ENCODE results near the gene IL31RA. TPM values are rescaled to one million over a fixed set of nuclear protein-coding genes. Genes with fewer than 3 reads are reported as not detected.
"Not testable (repeated sequence)": the region's sequence is repeated elsewhere in the genome, so short reads cannot be mapped to it uniquely, and the experiment has no call there.

The IL31RA gene
- total RNA-seq: 1 to 10 TPM in 1 of 5 experiments, under 1 TPM in 1, not detected in 3; 0.39 to 1.5 TPM
- not detected for polyA plus RNA-seq
- total RNA-seq: not detected

DNA sequence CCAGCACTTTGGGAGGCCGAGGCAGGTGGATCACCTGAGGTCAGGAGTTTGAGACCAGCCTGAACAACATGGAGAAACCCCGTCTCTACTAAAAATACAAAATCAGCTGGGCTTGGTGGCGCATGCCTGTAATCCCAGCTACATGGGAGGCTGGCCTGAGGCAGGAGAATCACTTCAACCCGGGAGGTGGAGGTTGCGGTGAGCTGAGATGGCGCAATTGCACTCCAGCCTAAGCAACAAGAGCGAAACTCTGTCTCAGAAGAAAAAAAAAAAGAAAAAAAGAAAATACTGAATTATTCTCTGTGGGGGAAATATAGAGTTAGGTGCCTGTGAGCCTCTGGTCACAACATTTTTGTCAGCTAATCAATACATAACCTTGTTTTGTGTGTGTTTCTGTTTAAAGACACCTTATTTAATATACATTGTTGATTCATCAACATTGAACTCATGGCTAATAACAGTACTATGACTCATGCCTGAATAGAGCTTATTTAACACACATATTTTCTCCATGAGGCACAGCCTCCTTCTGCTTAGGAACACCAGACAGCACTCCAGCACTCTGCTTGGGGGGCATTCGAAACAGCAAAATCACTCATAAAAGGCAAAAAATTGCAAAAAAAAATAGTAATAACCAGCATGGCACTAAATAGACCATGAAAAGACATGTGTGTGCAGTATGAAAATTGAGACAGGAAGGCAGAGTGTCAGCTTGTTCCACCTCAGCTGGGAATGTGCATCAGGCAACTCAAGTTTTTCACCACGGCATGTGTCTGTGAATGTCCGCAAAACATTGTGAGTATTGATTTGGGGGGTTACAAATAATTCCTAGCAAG lies at the start of gene IL31RA:
IL31RA (plus strand) TSS at position 519 of the 836 bp plus-strand sequence; CDS start at position 733, 214 bp downstream.
- no peak within 1 kb of the TSS for H3K4me3 Mint-ChIP-seq
- peaks cover 0 to 5% (median 0%) of the 10 kb centered on the region in 5 donors for H3K36me3 Mint-ChIP-seq
- DNase-seq: no peak
- peaks cover 0 to 5% (median 0%) of the 10 kb centered on the region in 11 donors for H3K9me3 Mint-ChIP-seq
- no peak within 1 kb of the TSS for H3K27ac ChIP-seq (ENCODE audit: low read depth, low read length)
- H3K27me3 ChIP-seq (ENCODE audit: control insufficient read depth in 2 of 2, insufficient read depth in 2 of 2, low read length in 2 of 2): no peaks in the 10 kb centered on the region
- POLR2A ChIA-PET: interaction anchor here (0.6 kb wide), 1 partner anchor 676 kb away, joined by 3 read pairs; no protein-coding TSS in a partner anchor
- peaks cover 9 to 53% (median 11%) of the 10 kb centered on the region in 7 donors for H3K4me1 Mint-ChIP-seq
- intact Hi-C loops (cut with micrococcal nuclease): no loop called here
- CTCF ChIA-PET: no interaction called here
- no peak within 1 kb of the TSS for H3K27ac Mint-ChIP-seq
- H3K4me1 ChIP-seq (ENCODE audit: control insufficient read depth in 2 of 2, insufficient read depth in 2 of 2, low read length in 2 of 2): peaks cover 4 to 8% of the 10 kb centered on the region in 2 donors
- no peak within 1 kb of the TSS for H3K4me3 ChIP-seq (ENCODE audit: low read length)
- no peaks in the 10 kb centered on the region for H3K36me3 ChIP-seq (ENCODE audit: control insufficient read depth in 2 of 3, insufficient read depth in 3 of 3, low read length in 3 of 3)
- H3K9me3 ChIP-seq (ENCODE audit: control insufficient read depth in 2 of 3, low read length in 3 of 3): no peaks in the 10 kb centered on the region
- peaks cover 0 to 5% (median 4%) of the 10 kb centered on the region in 5 donors for H3K27me3 Mint-ChIP-seq
- ATAC-seq: peak; percentile 56

- POLR2A ChIA-PET; H3K4me1 ChIP-seq (ENCODE audit: control insufficient read depth in 2 of 2, insufficient read depth in 2 of 2, low read length in 2 of 2); H3K4me3 ChIP-seq (ENCODE audit: low read length); H3K9me3 ChIP-seq (ENCODE audit: control insufficient read depth in 2 of 3, low read length in 3 of 3); intact Hi-C loops (cut with micrococcal nuclease); H3K27ac ChIP-seq (ENCODE audit: low read depth, low read length); H3K27ac Mint-ChIP-seq; H3K4me1 Mint-ChIP-seq; CTCF ChIA-PET; ATAC-seq; H3K36me3 ChIP-seq (ENCODE audit: control insufficient read depth in 2 of 3, insufficient read depth in 3 of 3, low read length in 3 of 3); H3K4me3 Mint-ChIP-seq; H3K27me3 ChIP-seq (ENCODE audit: control insufficient read depth in 2 of 2, insufficient read depth in 2 of 2, low read length in 2 of 2); DNase-seq: not testable (repeated sequence)
- Mint-ChIP-seq H3K9me3 (peaks cover 0 to 33% (median 8%) of the 10 kb centered on the region in 11 donors), H3K36me3 (peaks cover 0 to 25% (median 6%) of the 10 kb centered on the region in 5 donors), H3K27me3 (peaks cover 4 to 29% (median 7%) of the 10 kb centered on the region in 5 donors)
Observed at GRCh38 chr5:55808814-55809213, 42.3 kb upstream of the IL31RA start.

- H3K27me3 ChIP-seq (ENCODE audit: control insufficient read depth in 2 of 2, insufficient read depth in 2 of 2, low read length in 2 of 2); H3K36me3 Mint-ChIP-seq; H3K4me3 Mint-ChIP-seq; H3K4me3 ChIP-seq (ENCODE audit: low read length); ATAC-seq; H3K27ac Mint-ChIP-seq; H3K36me3 ChIP-seq (ENCODE audit: control insufficient read depth in 2 of 3, insufficient read depth in 3 of 3, low read length in 3 of 3); CTCF ChIA-PET; DNase-seq; H3K4me1 ChIP-seq (ENCODE audit: control insufficient read depth in 2 of 2, insufficient read depth in 2 of 2, low read length in 2 of 2); intact Hi-C loops (cut with micrococcal nuclease); H3K9me3 Mint-ChIP-seq; H3K27ac ChIP-seq (ENCODE audit: low read depth, low read length); POLR2A ChIA-PET; H3K4me1 Mint-ChIP-seq; H3K9me3 ChIP-seq (ENCODE audit: control insufficient read depth in 2 of 3, low read length in 3 of 3): not testable (repeated sequence)
- peaks cover 13 to 38% (median 15%) of the 10 kb centered on the region in 5 donors for H3K27me3 Mint-ChIP-seq
Observed at GRCh38 chr5:55815939-55816338, 35.2 kb upstream of the IL31RA start.

GRCh38 chr5:55816342-55816741 lies 34.8 kb upstream of the IL31RA start:
- H3K27ac ChIP-seq (ENCODE audit: low read depth, low read length): no peak overlapping the region
- ChIA-PET POLR2A (no interaction called here), CTCF (no interaction called here)
- H3K4me3 ChIP-seq (ENCODE audit: low read length): no peak overlapping the region
- peaks cover 0 to 2% (median 0%) of the 10 kb centered on the region in 5 donors for H3K36me3 Mint-ChIP-seq
- H3K27me3 ChIP-seq (ENCODE audit: control insufficient read depth in 2 of 2, insufficient read depth in 2 of 2, low read length in 2 of 2): peaks cover 0 to 2% of the 10 kb centered on the region in 2 donors
- DNase-seq (no peak), ATAC-seq (no peak)
- no peaks in the 10 kb centered on the region for H3K9me3 Mint-ChIP-seq
- H3K36me3 ChIP-seq (ENCODE audit: control insufficient read depth in 2 of 3, insufficient read depth in 3 of 3, low read length in 3 of 3): no peaks in the 10 kb centered on the region
- H3K27ac Mint-ChIP-seq: no peak overlapping the region
- H3K4me1 Mint-ChIP-seq: peaks cover 0 to 5% (median 2%) of the 10 kb centered on the region in 7 donors
- intact Hi-C loops (cut with micrococcal nuclease): no loop called here
- no peak overlapping the region for H3K4me3 Mint-ChIP-seq
- H3K4me1 ChIP-seq (ENCODE audit: control insufficient read depth in 2 of 2, insufficient read depth in 2 of 2, low read length in 2 of 2): no peaks in the 10 kb centered on the region
- peaks cover 17 to 42% (median 19%) of the 10 kb centered on the region in 5 donors for H3K27me3 Mint-ChIP-seq
- H3K9me3 ChIP-seq (ENCODE audit: control insufficient read depth in 2 of 3, low read length in 3 of 3): no peaks in the 10 kb centered on the region

DNA sequence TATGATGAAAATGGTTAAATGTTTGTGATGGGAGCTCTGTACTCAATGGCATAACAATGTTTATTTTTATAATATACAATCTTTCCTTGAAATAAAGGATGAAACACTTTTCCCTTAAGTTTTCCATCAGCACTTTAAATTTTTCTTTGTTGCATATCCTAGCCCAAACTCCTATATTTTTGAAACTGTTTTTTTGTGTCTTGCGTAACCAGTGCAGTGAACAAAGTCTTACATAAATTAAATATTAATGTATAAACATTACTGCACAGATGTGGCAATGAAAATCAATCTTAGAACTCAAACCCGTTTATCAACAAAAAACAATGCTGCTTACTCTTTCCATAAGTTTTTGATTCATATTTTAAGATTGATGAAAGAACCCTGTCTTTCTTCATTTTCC lies 34.1 kb upstream of the IL31RA start:
- Mint-ChIP-seq H3K9me3 (no peaks in the 10 kb centered on the region), H3K27ac (no peak overlapping the region), H3K4me3 (no peak overlapping the region), H3K27me3 (peaks cover 23 to 46% (median 25%) of the 10 kb centered on the region in 5 donors), H3K4me1 (peaks cover 0 to 9% (median 7%) of the 10 kb centered on the region in 7 donors), H3K36me3 (peaks cover 0 to 5% (median 0%) of the 10 kb centered on the region in 5 donors)
- intact Hi-C loops (cut with micrococcal nuclease): no loop called here
- ATAC-seq (no peak), DNase-seq (no peak)
- Histone ChIP-seq H3K4me3 (ENCODE audit: low read length) (no peak overlapping the region), H3K9me3 (ENCODE audit: control insufficient read depth in 2 of 3, low read length in 3 of 3) (no peaks in the 10 kb centered on the region), H3K27me3 (ENCODE audit: control insufficient read depth in 2 of 2, insufficient read depth in 2 of 2, low read length in 2 of 2) (peaks cover 0 to 5% of the 10 kb centered on the region in 2 donors), H3K36me3 (ENCODE audit: control insufficient read depth in 2 of 3, insufficient read depth in 3 of 3, low read length in 3 of 3) (no peaks in the 10 kb centered on the region), H3K4me1 (ENCODE audit: control insufficient read depth in 2 of 2, insufficient read depth in 2 of 2, low read length in 2 of 2) (peaks cover 0 to under 1% of the 10 kb centered on the region in 2 donors), H3K27ac (ENCODE audit: low read depth, low read length) (no peak overlapping the region)
- ChIA-PET POLR2A (no interaction called here), CTCF (no interaction called here)

- ATAC-seq: no peak
- H3K27me3 Mint-ChIP-seq: peaks cover 52 to 61% (median 53%) of the 10 kb centered on the region in 5 donors
- peaks cover 0 to 5% of the 10 kb centered on the region in 2 donors for H3K27me3 ChIP-seq (ENCODE audit: control insufficient read depth in 2 of 2, insufficient read depth in 2 of 2, low read length in 2 of 2)
Observed at GRCh38 chr5:55820488-55820887, 30.7 kb upstream of the IL31RA start.

More at GRCh38 chr5:55820488-55820887, 30.7 kb upstream of the IL31RA start:
- DNase-seq: no peak
- intact Hi-C loops (cut with micrococcal nuclease): no loop called here
- no peaks in the 10 kb centered on the region for H3K9me3 ChIP-seq (ENCODE audit: control insufficient read depth in 2 of 3, low read length in 3 of 3)
- Mint-ChIP-seq H3K4me1 (peaks cover 0 to 17% (median 11%) of the 10 kb centered on the region in 7 donors), H3K36me3 (peaks cover 0 to 13% (median 0%) of the 10 kb centered on the region in 5 donors), H3K9me3 (no peaks in the 10 kb centered on the region), H3K4me3 (no peak overlapping the region), H3K27ac (no peak overlapping the region)
- POLR2A ChIA-PET: no interaction called here
- CTCF ChIA-PET: interaction anchor here (0.7 kb wide), 2 partner anchors 112 to 692 kb away, joined by 3 to 4 read pairs; no protein-coding TSS in a partner anchor
- no peaks in the 10 kb centered on the region for H3K36me3 ChIP-seq (ENCODE audit: control insufficient read depth in 2 of 3, insufficient read depth in 3 of 3, low read length in 3 of 3)
- H3K4me3 ChIP-seq (ENCODE audit: low read length): no peak overlapping the region
- H3K4me1 ChIP-seq (ENCODE audit: control insufficient read depth in 2 of 2, insufficient read depth in 2 of 2, low read length in 2 of 2): peaks cover 0 to 3% of the 10 kb centered on the region in 2 donors
- H3K27ac ChIP-seq (ENCODE audit: low read depth, low read length): no peak overlapping the region

Data from naive thymus-derived CD4-positive, alpha-beta T cell (primary cell).